Heart left ventricle (tissue), 13 donors: ENCODE results near the gene THOC5.

Experiments
- POLR2A ChIP-seq, 2 donors: fragments of 450-650 bp; IDR thresholded peaks; one replicate each; pipeline ENCODE4 v1.6.1; 2017; ENCODE audit warnings: antibody characterized with exemption in 2 of 2, mild to moderate bottlenecking in 2 of 2, moderate library complexity in 2 of 2
- TF ChIP-seq, protein P1 (sequence below), 12 donors: fragments of 200-600 bp; sonication (generic) in 4 of 12; IDR thresholded peaks; one replicate each; pipeline versions ENCODE4 v1.5.0 to v1.8.0; 2018 to 2022; ENCODE audit warnings: antibody characterized with exemption in 12 of 12, mild to moderate bottlenecking in 5 of 12
- donor health status: ischemic (EF 13 %, LVEDD 7.1; RV severe dilation, severe dysfunction).
- donor health status: DM: no; HTN: yes; CAD: no.
- donor health status: DM: no; HTN: no; CAD: no.
- donor health status: ischemic (EF 25% LVEDD 6.9; RV normal size, moderate dysfunction).
- donor health status: ischemic (EF 25% LVEDD 5.7; RV mildly dilated, moderate dysfunction).
- donor health status: ischemic (EF 35%, LVEDD 5.7; RV mildly dilated, moderate dysfunction).
- donor health status: nonischemic (EF 11% LVEDD 7.7; RV severe dilation, severe dysfunction).
- donor health status: DM: yes; HTN: yes; CAD: no.
- donor health status: PGD.
- donor health status: ischemic (EF 29% LVEDD 5.4; RV normal size, mild dysfunction).
- donor health status: nonischemic (EF 23%, LVEDD 6.1; RV moderate dilation, normal function).

DNA sequence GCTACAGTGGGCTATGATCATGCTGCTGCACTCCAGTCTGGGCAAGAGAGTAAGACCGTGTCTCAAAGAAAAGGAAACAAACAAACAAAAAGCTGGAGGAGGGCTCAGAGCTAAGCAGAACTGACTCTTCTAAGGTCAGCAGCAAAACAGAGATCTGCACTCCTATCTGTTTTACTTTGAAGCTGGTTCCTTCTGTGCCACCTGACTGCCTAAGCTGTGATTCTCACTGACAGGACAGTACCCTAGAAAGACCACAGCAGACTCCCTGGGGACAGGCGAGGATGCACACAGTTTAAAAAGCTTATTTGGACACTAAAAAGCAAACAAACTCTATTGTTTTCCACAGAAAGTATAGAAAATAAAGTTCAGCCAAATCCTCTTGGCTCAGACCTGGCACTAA lies 43.0 kb downstream of the THOC5 start:
- no peak for TF ChIP-seq POLR2A (IDR thresholded peaks at IDR 0.05)
- TF ChIP-seq, protein P1, sequence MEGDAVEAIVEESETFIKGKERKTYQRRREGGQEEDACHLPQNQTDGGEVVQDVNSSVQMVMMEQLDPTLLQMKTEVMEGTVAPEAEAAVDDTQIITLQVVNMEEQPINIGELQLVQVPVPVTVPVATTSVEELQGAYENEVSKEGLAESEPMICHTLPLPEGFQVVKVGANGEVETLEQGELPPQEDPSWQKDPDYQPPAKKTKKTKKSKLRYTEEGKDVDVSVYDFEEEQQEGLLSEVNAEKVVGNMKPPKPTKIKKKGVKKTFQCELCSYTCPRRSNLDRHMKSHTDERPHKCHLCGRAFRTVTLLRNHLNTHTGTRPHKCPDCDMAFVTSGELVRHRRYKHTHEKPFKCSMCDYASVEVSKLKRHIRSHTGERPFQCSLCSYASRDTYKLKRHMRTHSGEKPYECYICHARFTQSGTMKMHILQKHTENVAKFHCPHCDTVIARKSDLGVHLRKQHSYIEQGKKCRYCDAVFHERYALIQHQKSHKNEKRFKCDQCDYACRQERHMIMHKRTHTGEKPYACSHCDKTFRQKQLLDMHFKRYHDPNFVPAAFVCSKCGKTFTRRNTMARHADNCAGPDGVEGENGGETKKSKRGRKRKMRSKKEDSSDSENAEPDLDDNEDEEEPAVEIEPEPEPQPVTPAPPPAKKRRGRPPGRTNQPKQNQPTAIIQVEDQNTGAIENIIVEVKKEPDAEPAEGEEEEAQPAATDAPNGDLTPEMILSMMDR (IDR thresholded peaks at IDR 0.05): no peak
